NCI-H2107 (cell line): ENCODE data around the gene KCNH6.

Experiments
- DNase-seq: peaks from one replicate; lab custom pipeline; 2025; lab: John Stamatoyannopoulos, UW

The KCNH6 gene

GRCh38 chr17:63486317-63487013 lies 36.7 kb upstream of the KCNH6 start:
- no peak for DNase-seq

GRCh38 chr17:63487014-63487339 lies 36.2 kb upstream of the KCNH6 start:
- no peak for DNase-seq

GRCh38 chr17:63488851-63489250 lies 34.3 kb upstream of the KCNH6 start:
- no peak for DNase-seq

- no peak for DNase-seq
Observed at GRCh38 chr17:63489291-63489690, 33.9 kb upstream of the KCNH6 start.

GRCh38 chr17:63490329-63490728 lies 32.8 kb upstream of the KCNH6 start:
- DNase-seq = no peak

GRCh38 chr17:63490858-63491400 lies 32.2 kb upstream of the KCNH6 start:
- DNase-seq = no peak

GRCh38 chr17:63491413-63491812 lies 31.7 kb upstream of the KCNH6 start:
- DNase-seq = no peak

- DNase-seq = no peak
Observed at GRCh38 chr17:63491977-63492618, 31.1 kb upstream of the KCNH6 start.

GRCh38 chr17:63492940-63493339 lies 30.2 kb upstream of the KCNH6 start:
- no peak for DNase-seq

- no peak for DNase-seq
Observed at GRCh38 chr17:63493411-63493810, 29.7 kb upstream of the KCNH6 start.

GRCh38 chr17:63494300-63494928 lies 28.7 kb upstream of the KCNH6 start:
- no peak for DNase-seq

GRCh38 chr17:63495491-63495890 lies 27.7 kb upstream of the KCNH6 start:
- no peak for DNase-seq

- no peak for DNase-seq
Observed at GRCh38 chr17:63496177-63496576, 27.0 kb upstream of the KCNH6 start.

GRCh38 chr17:63496663-63497400 lies 26.3 kb upstream of the KCNH6 start:
- no peak for DNase-seq

GRCh38 chr17:63497708-63498483 lies 25.3 kb upstream of the KCNH6 start:
- no peak for DNase-seq

- DNase-seq = no peak
Observed at GRCh38 chr17:63498626-63499195, 24.4 kb upstream of the KCNH6 start.

- DNase-seq = no peak
Observed at GRCh38 chr17:63500543-63501390, 22.4 kb upstream of the KCNH6 start.

GRCh38 chr17:63503341-63503705 lies 19.8 kb upstream of the KCNH6 start:
- DNase-seq = no peak

- DNase-seq = no peak
Observed at GRCh38 chr17:63504261-63504660, 18.9 kb upstream of the KCNH6 start.

GRCh38 chr17:63505341-63505740 lies 17.8 kb upstream of the KCNH6 start:
- no peak for DNase-seq

GRCh38 chr17:63506627-63507026 lies 16.5 kb upstream of the KCNH6 start:
- no peak for DNase-seq
